ENCODE results near the gene APBA3. TPM values are rescaled to one million over a fixed set of nuclear protein-coding genes. Genes with fewer than 3 reads are reported as not detected.
"Not testable (repeated sequence)": the region's sequence is repeated elsewhere in the genome, so short reads cannot be mapped to it uniquely, and the experiment has no call there.

Gene APBA3
- total RNA-seq, 1 donor from 2014 or later, result 18.2 TPM

GRCh38 chr19:3762501-3763459 lies 1.3 kb upstream of the APBA3 start, which contains the start of gene MRPL54:
TSS of gene MRPL54 (plus strand) at chr19:3762682. CDS start at chr19:3762701, 19 bp downstream.
- intact Hi-C loops (cut with DNase I), result no loop called here
- ATAC-seq (peak; percentile 95 to 97), DNase-seq (peak; percentile 100)
- Histone ChIP-seq H3K4me1 (peaks cover 39% of the 10 kb centered on the region), H3K27ac (peak within 1 kb of the TSS; percentile 96), H3K4me3 (peak within 1 kb of the TSS; percentile 90), H3K27me3 (ENCODE audit: low read depth) (no peaks in the 10 kb centered on the region), H3K36me3 (peaks cover 47% of the 10 kb centered on the region), H3K9me3 (no peaks in the 10 kb centered on the region)
- TF ChIP-seq CTCF (IDR thresholded peaks at IDR 0.05), result no peak

GRCh38 chr19:3762130-3762473 lies 610 bp upstream of the APBA3 start:
- Histone ChIP-seq H3K4me1 (peaks cover 39% of the 10 kb centered on the region), H3K27ac (peak overlapping the region; percentile 96), H3K36me3 (peaks cover 47% of the 10 kb centered on the region), H3K4me3 (peak overlapping the region; percentile 90), H3K27me3 (ENCODE audit: low read depth) (no peaks in the 10 kb centered on the region), H3K9me3 (no peaks in the 10 kb centered on the region)
- intact Hi-C loops (cut with DNase I), result no loop called here
- DNase-seq, result no peak
- no peak for TF ChIP-seq CTCF (IDR thresholded peaks at IDR 0.05)
- no peak for ATAC-seq

GRCh38 chr19:3760871-3761361 lies 576 bp downstream of the APBA3 start:
- intact Hi-C loops (cut with DNase I), result no loop called here
- H3K4me3 ChIP-seq, result peak overlapping the region; percentile 90
- no peak for ATAC-seq
- H3K9me3 ChIP-seq, result no peaks in the 10 kb centered on the region
- H3K4me1 ChIP-seq, result peaks cover 39% of the 10 kb centered on the region
- no peak for DNase-seq
- no peak for TF ChIP-seq CTCF (IDR thresholded peaks at IDR 0.05)
- H3K36me3 ChIP-seq, result peaks cover 42% of the 10 kb centered on the region
- H3K27ac ChIP-seq, result peak overlapping the region; percentile 96
- no peaks in the 10 kb centered on the region for H3K27me3 ChIP-seq (ENCODE audit: low read depth)

GRCh38 chr19:3759482-3760254 lies 1.8 kb downstream of the APBA3 start:
- no peaks in the 10 kb centered on the region for H3K27me3 ChIP-seq (ENCODE audit: low read depth)
- H3K27ac ChIP-seq, result no peak overlapping the region
- intact Hi-C loops (cut with DNase I), result no loop called here
- TF ChIP-seq CTCF (IDR thresholded peaks at IDR 0.05), result no peak
- H3K4me1 ChIP-seq, result peaks cover 39% of the 10 kb centered on the region
- DNase-seq (no peak), ATAC-seq (no peak)
- H3K9me3 ChIP-seq, result no peaks in the 10 kb centered on the region
- no peak overlapping the region for H3K4me3 ChIP-seq
- peaks cover 33% of the 10 kb centered on the region for H3K36me3 ChIP-seq

GRCh38 chr19:3758297-3758696 lies 3.2 kb downstream of the APBA3 start:
- H3K4me3 ChIP-seq; H3K27me3 ChIP-seq (ENCODE audit: low read depth); H3K9me3 ChIP-seq; ATAC-seq; DNase-seq; H3K27ac ChIP-seq; intact Hi-C loops (cut with DNase I): not testable (repeated sequence)
- Histone ChIP-seq H3K4me1 (peaks cover 31% of the 10 kb centered on the region), H3K36me3 (peaks cover 39% of the 10 kb centered on the region)

GRCh38 chr19:3757705-3758104 lies 3.8 kb downstream of the APBA3 start:
- Histone ChIP-seq H3K36me3 (peaks cover 45% of the 10 kb centered on the region), H3K4me1 (peaks cover 29% of the 10 kb centered on the region)
- H3K4me3 ChIP-seq; H3K27me3 ChIP-seq (ENCODE audit: low read depth); ATAC-seq; intact Hi-C loops (cut with DNase I); DNase-seq; H3K9me3 ChIP-seq; H3K27ac ChIP-seq: not testable (repeated sequence)
